HG03097 (cell line): ENCODE data around the gene GPR34.
A peak's percentile ranks its signal among the peaks of the same experiment; 100 is the strongest.
"Not testable (repeated sequence)": the region's sequence is repeated elsewhere in the genome, so short reads cannot be mapped to it uniquely, and the experiment has no call there.

ENCODE experiments used
- ATAC-seq: cut with Tn5 transposase; IDR thresholded peaks from one replicate; pipeline ENCODE4 v1.9.1; 2021; ENCODE audit not compliant: unreplicated experiment, low FRiP score

The GPR34 gene

GRCh38 chrX:41688835-41689234 lies at the start of gene GPR34:
GPR34 (plus strand) TSS chrX:41688973; CDS start chrX:41695634, 6,661 bp downstream.
- ATAC-seq = no peak

- ATAC-seq = not testable (repeated sequence)
These were observed 42.6 kb upstream of the GPR34 start for GRCh38 chrX:41646201-41646600.

- ATAC-seq = no peak
These were observed 35.6 kb upstream of the GPR34 start for GRCh38 chrX:41653125-41653524.

- ATAC-seq = no peak
These were observed 33.7 kb upstream of the GPR34 start for GRCh38 chrX:41655101-41655500.

GRCh38 chrX:41655631-41656030 lies 33.1 kb upstream of the GPR34 start:
- ATAC-seq = no peak

GRCh38 chrX:41661366-41662095 lies 27.2 kb upstream of the GPR34 start:
- ATAC-seq = no peak

GRCh38 chrX:41664375-41664901 lies 24.3 kb upstream of the GPR34 start:
- peak; percentile 84 for ATAC-seq

GRCh38 chrX:41664908-41665307 lies 23.9 kb upstream of the GPR34 start:
- no peak for ATAC-seq

- ATAC-seq = no peak
These were observed 23.1 kb upstream of the GPR34 start for GRCh38 chrX:41665686-41666085.

- no peak for ATAC-seq
These were observed 22.5 kb upstream of the GPR34 start for GRCh38 chrX:41666251-41666650.

GRCh38 chrX:41667631-41668030 lies 21.1 kb upstream of the GPR34 start:
- no peak for ATAC-seq

GRCh38 chrX:41670112-41670511 lies 18.7 kb upstream of the GPR34 start:
- ATAC-seq = no peak

- no peak for ATAC-seq
These were observed 17.7 kb upstream of the GPR34 start for GRCh38 chrX:41671082-41671481.

- no peak for ATAC-seq
These were observed 16.1 kb upstream of the GPR34 start for GRCh38 chrX:41672643-41673042.

GRCh38 chrX:41676361-41676760 lies 12.4 kb upstream of the GPR34 start:
- ATAC-seq = not testable (repeated sequence)

GRCh38 chrX:41677183-41678060 lies 11.4 kb upstream of the GPR34 start:
- no peak for ATAC-seq

- no peak for ATAC-seq
These were observed 4.6 kb upstream of the GPR34 start for GRCh38 chrX:41684138-41684537.

GRCh38 chrX:41684940-41685339 lies 3.8 kb upstream of the GPR34 start:
- no peak for ATAC-seq

- ATAC-seq = no peak
These were observed 2.0 kb upstream of the GPR34 start for GRCh38 chrX:41686788-41687187.

GRCh38 chrX:41688156-41688555 lies 617 bp upstream of the GPR34 start:
- ATAC-seq = no peak

- no peak for ATAC-seq
These were observed 938 bp downstream of the GPR34 start for GRCh38 chrX:41689711-41690110.
